ENCODE measurements around the gene HGS.

HGS gene, protein sequence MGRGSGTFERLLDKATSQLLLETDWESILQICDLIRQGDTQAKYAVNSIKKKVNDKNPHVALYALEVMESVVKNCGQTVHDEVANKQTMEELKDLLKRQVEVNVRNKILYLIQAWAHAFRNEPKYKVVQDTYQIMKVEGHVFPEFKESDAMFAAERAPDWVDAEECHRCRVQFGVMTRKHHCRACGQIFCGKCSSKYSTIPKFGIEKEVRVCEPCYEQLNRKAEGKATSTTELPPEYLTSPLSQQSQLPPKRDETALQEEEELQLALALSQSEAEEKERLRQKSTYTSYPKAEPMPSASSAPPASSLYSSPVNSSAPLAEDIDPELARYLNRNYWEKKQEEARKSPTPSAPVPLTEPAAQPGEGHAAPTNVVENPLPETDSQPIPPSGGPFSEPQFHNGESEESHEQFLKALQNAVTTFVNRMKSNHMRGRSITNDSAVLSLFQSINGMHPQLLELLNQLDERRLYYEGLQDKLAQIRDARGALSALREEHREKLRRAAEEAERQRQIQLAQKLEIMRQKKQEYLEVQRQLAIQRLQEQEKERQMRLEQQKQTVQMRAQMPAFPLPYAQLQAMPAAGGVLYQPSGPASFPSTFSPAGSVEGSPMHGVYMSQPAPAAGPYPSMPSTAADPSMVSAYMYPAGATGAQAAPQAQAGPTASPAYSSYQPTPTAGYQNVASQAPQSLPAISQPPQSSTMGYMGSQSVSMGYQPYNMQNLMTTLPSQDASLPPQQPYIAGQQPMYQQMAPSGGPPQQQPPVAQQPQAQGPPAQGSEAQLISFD

DNA sequence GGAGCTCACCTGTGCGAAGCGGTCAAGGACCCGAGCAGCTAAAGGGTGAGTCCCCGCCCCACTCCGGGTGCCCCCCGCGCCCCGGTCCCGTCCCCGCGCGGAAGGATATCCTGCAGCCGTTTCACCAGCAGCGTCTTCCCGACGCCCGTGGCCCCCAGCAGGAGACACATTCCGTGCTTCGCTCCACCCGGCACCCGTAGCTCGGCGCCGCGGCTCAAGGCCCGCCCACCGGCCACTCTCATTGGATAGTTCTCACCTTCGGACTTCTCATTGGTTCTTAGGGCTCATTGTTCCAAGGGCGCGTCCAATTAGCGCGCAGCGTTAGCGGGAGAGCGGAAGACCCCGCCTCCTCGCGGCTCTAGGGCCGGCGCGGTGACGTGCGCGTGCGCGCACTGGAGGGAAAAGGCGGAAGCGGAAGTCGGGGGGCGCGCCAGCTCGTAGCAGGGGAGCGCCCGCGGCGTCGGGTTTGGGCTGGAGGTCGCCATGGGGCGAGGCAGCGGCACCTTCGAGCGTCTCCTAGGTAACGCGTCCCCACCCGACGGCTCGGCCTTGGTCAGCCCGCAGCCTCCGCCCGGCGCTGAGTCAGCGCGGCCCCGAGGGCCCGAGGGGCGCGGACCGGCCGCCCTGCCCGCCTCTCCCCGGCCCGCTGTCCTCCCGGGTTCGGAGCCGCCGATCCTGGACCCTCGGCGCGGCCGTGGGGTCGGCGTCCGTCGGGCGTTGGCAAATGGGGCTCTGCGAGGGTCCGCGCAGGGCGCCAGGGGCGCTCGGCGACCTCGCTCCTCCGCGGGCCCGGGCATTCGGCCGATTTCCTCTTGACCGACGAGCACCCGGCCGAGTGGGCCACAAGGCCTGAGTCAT is at the start of gene HGS, which contains the start of gene ARL16:
Gene HGS, plus strand, starts transcription at position 428 of the 858 bp plus-strand sequence. Its CDS starts 56 bp downstream, at position 484.
Gene ARL16, minus strand, starts transcription at position 214 of the 858 bp plus-strand sequence. Its CDS starts 44 bp downstream, at position 170.
- peak; percentile 97 for DNase-seq (ENCODE audit: low spot score)

DNA sequence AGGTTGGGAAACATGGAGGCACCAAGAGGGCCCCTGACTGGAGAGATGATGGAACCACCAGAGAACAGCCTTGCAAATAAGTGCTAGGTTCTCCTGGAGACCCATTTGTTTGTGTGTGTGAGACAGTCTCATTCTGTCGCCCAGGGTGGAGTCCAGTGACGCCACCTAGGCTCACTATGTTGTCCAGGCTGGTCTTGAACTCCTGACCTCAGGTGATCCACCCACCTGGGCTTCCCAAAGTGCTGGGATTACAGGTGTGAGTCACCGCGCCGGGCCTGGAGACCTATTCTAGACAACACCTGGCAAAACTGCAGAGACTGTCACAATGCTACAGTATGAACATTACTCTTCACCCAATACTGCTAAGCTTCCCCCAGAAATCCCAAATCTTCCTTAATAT is 48.4 kb upstream of the HGS start:
- no peak for DNase-seq (ENCODE audit: low spot score)

DNA sequence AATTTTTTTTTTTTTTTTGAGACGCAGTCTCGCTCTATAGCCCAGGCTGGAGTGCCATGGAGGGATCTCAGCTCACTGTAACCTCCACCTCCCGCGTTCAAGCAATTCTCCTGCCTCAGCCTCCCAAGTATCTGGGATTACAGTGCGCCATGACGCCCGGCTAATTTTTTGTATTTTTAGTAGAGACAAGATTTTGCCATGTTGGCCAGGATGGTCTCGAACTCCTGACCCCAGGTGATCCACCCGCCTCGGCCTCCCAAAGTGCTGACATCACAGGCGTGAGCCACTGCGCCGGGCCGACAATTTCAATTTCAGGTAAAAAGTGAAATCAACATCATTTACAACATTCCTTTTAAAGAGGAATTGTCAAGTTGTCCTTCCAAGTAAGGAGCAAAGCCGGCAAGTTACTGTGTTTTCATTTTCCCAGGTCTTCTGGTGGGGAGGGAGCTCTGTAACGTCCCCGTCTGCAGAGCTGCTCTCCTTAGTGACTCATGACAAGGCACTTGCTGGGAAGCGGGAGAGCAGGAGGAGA is 47.8 kb upstream of the HGS start:
- DNase-seq (ENCODE audit: low spot score): no peak

DNA sequence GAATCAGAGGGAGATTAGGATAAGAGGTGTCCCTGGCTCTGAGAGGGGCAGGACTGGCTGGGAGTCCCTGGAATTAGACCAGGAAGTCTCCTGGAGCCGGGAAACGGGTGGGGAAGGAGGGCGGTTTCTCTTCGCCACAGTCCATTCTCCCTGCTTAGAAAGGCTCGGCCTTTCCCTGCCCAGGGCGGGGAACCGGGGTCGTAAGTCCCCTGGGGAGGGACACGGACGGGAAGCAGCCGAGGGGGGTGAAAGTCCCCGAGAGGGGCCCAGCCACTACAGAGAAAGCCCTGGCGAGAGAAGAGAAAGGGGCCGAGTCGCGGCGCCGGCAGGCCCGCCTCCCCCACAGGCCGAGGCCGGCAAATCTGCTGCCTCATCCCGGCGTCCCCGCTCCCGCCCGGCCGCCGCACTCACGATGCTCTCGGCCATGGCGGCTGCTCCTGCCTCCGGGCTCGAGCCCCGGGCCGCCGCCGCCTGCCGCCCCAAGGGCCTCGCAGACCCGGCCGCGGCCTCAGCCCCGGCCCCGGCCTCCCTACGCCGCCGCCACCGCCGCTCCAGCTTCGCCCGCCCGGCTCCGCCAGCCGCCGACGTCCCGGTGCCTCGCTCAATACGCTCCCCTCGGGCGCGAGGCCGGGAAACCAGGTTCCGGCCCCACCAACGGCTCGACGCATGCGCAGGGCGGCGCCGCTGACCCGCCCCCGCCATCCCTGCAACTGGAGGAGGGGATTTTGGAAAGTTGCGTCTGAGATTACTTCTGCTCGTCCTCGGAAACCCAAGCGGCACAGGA is 47.1 kb upstream of the HGS start, which contains the start of the genes NPLOC4 and TSPAN10:
Gene NPLOC4, minus strand, starts transcription at position 608 of the 784 bp plus-strand sequence. Its CDS starts 182 bp downstream, at position 426.
Gene TSPAN10, plus strand, starts transcription at position 692 of the 784 bp plus-strand sequence. CDS start 5,217 bp downstream, outside the sequence.
- DNase-seq (ENCODE audit: low spot score): peak; percentile 63

DNA sequence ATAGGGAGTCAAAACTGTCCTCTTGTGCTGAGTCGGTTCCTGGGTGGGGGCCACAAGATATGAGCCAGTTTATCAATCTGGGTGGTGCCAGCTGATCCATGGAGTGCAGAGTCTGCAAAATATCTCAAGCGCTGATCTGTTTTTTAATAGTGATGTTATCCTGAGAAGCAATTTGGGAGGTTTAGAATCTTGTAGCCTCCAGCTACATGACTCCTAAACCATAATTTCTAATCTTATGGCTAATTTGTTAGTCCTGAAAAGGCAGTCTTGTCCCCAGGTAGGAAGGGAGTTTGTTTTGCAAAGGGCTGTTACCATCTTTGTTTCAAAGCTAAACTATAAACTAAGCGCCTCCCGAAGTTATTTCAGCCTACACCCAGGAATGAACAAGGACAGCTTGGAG is 45.1 kb upstream of the HGS start:
- no peak for DNase-seq (ENCODE audit: low spot score)

DNA sequence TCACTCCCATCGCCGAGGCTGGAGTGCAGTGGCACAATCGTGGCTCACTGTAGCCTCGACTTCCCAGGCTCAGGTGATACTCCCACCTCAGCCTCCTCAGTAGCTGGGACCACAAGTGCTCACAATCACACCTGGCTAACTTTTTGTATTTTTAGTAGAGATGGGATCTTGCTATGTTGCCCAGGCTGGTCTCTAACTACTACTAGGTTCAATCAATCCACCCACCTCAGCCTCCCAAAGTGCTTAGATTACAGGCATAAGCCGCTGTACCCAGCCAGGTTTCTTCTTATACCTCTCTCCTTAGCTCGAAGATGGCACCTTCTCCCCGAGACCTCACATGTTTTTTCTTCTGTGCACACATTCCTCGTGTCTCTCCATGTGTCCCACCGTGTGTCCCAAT is 43.8 kb upstream of the HGS start:
- DNase-seq (ENCODE audit: low spot score): no peak

DNA sequence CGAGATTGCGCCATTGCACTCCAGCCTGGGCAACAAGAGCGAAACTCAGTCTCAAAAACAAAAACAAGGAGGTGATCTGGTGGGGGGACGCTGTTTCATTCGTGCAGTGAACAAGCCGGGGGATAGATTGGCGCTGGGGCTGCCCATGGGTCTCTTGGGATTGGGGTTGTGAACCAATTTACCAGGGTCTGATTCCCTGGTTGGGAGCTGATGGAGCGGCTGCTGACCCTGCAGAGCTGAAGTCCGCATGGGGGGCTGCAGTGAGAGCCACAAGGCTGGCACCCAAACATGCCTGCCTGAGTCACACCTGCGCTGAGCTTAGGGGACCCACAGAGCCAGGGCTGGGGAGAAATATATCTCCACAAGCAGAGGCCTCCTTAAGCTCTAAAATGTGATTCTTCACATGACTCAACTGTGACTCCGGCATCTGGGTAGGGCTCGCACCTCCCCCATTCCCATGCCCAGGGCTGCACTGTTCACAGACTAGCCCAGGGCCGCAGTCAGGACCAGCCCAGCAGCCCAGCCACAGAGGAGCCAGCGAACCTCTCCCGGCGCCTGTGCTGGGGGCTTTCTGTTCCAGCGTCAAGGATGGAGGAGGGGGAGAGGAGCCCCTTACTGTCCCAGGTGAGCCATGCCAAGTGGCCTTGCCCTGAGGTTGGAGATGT is 41.9 kb upstream of the HGS start:
- DNase-seq (ENCODE audit: low spot score): no peak

DNA sequence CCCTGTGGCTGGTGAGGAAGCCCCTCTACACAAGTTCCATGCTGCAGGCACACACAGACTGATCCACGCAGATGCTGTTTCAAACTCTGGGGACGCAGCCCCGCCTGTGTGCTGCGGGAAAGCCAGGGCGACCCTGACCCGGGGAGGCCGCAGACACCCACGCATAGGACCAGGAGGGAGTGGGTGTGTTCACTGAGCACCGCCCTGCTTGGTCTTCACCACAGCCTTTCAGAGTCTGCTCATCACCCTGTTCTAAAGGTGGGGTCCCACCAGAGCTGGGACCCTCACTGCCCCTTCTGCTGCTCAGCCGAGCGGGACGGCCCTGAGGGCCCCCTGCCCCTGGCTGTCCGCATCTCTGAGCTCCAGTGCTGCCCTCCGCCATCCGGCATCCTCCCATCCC is 39.3 kb upstream of the HGS start:
- no peak for DNase-seq (ENCODE audit: low spot score)

DNA sequence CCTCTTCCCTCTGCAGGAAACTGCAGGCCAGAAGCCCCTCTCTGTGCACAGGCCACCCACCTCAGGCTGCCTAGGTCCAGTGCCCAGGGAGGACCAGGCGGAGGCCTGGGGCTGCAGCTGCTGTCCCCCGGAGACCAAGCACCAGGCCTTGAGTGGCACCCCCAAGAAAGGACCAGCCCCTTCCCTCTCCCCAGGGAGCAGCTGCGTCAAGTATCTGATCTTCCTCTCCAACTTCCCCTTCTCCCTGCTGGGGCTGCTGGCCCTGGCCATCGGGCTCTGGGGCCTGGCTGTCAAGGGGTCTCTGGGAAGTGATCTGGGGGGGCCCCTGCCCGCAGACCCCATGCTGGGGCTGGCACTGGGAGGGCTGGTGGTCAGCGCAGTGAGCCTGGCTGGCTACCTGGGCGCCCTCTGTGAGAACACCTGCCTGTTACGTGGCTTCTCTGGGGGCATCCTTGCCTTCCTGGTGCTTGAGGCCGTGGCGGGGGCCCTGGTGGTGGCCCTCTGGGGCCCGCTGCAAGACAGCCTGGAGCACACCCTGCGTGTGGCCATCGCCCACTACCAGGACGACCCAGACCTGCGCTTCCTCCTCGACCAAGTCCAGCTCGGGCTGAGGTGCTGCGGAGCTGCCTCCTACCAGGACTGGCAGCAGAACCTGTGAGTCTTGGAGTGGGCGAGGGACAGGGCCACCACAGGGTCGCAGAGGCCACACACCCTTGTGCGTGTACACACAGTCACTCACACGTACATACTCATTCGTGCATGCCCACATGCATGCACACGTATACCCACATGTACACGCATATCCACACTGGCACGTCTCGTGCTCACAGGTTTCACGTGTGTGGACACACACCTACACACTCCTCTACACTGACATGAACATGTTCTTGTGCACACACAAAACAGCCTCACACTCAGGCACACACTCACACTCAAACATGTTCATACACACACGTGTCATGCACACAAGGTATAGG is 38.5 kb upstream of the HGS start:
- DNase-seq (ENCODE audit: low spot score): no peak

DNA sequence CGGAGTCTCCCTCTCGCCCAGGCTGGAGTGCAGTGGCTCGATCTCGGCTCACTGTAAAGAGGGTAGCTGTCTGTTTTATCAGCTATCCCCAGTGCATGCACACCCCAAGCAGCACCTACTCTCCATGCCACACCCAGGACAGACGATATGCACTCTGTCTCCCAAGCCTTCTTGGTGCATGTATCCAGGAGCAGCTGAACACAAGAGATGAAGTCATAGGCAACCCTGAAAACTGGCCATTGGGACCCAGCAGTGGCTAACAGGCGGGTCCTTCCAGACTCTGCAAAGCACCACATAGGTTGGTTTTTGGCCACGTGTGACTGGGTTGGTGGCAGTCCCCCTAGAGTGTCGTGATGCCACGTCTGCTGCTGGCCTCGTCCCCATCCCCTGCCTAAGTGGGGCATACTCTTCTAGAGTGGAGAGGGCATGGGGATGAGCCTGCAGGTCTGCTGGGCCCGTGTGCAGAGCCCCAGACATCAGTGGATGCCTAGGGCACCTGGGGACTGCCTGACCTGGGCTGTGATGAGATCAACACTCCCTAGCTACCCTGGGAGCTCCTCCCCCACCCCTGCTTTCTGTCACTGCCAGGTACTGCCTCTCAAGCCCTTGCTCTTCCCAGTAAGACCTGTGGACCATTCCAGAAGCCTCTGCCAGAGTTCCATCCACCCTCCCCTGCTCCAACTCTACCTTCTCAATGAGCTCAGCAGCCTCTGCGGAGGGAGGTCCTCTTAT is 36.8 kb upstream of the HGS start:
- DNase-seq (ENCODE audit: low spot score): no peak

DNA sequence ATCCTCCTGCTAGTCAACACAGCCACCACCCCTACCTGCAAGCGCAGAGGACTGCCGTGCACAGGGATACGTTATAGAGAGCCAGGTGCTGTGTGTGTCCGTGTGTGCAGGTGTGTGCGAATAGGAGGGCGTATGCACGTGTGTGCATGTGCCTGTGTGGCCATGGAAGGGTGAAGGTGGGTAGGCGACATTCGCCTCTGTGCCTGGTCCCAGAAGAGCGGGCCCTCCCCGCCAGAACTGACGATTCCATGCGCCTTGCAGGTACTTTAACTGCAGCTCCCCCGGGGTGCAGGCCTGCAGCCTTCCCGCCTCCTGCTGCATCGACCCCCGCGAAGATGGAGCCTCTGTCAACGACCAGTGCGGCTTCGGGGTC is 36.2 kb upstream of the HGS start:
- DNase-seq (ENCODE audit: low spot score): no peak

DNA sequence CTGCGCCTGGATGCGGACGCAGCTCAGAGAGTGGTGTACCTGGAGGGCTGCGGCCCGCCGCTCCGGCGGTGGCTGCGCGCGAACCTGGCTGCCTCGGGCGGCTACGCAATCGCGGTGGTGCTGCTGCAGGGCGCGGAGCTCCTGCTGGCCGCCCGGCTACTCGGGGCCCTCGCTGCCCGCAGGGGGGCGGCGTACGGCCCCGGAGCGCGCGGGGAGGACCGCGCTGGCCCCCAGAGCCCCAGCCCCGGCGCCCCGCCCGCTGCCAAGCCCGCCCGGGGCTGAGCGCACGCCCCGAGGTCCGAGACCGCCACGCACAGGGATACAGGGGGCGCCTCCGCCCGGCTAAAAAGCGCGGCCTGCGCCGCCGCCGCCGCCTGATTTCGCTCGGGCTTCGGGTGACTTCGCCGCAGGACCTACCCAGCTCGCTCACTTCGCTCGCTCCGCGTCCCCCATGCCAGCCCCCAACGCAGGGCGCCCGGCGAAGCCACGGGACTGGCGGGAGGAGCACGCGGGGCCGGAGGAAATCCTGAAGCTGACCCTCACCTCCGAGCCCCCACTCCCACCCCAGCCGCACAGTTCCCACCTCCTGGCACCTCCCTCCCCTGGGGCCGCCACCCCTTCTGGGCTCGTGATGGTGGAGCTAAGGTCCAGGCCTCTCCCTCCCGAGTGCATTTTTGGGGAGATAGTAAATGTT is 35.7 kb upstream of the HGS start:
- no peak for DNase-seq (ENCODE audit: low spot score)

DNA sequence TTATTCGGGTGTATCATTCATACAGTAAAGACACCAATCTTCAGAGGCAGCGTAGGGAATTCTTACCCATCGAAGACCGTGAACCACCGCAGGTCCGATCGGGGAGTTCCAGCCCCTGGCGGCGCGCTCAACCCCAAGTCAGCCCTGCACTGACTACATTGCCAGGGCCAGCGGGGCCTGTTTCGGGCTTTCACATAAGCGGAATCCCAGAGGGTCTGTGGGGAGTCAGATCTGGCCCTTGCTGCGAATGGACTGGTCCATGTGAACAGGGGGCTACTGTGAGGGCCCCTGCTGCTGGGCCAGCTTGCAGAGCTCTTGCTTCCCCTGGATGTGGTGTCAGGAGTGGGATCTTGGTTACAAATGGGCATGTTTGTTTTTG is 35.1 kb upstream of the HGS start:
- DNase-seq (ENCODE audit: low spot score): no peak

DNA sequence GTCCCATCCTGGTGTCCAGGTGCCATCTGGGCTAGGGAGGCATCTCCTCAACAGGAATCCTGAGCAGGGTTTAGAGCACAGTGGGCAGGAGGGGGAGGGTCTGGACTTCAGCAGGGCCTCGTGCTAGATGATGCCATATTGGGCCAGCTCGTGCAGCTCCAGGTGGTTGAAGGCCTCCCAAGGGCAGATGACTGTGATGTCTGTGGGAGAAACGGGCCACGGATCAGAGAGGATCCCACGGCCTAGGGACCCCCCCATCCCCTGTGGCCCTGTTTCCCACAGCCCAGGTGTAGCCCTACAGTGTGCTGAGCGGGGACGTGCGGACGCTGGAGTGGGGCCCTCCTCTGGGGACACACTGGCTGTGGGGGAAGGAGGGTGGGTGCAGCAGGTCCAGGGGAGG is 32.9 kb upstream of the HGS start:
- no peak for DNase-seq (ENCODE audit: low spot score)

DNA sequence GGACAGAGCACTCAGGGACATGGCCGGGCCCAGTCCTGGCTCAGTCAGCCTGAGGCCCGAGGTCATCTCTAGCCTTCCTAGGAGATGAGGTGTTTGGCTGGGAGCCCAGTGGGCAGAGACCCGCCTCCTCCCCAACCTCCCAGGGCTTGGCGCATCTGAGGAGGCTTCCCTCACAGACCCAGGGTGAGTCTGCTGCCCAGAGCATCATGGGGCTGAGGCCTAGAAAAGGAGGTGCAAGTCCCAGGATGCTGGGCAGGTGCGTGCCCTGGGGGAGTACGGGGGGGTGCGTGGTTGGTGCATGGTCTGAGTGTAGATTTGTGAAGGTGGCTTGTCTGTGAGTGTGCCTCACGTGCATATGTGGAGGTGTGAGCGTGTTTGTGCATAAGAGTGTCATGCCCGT is 32.1 kb upstream of the HGS start:
- DNase-seq (ENCODE audit: low spot score): peak; percentile 20

DNA sequence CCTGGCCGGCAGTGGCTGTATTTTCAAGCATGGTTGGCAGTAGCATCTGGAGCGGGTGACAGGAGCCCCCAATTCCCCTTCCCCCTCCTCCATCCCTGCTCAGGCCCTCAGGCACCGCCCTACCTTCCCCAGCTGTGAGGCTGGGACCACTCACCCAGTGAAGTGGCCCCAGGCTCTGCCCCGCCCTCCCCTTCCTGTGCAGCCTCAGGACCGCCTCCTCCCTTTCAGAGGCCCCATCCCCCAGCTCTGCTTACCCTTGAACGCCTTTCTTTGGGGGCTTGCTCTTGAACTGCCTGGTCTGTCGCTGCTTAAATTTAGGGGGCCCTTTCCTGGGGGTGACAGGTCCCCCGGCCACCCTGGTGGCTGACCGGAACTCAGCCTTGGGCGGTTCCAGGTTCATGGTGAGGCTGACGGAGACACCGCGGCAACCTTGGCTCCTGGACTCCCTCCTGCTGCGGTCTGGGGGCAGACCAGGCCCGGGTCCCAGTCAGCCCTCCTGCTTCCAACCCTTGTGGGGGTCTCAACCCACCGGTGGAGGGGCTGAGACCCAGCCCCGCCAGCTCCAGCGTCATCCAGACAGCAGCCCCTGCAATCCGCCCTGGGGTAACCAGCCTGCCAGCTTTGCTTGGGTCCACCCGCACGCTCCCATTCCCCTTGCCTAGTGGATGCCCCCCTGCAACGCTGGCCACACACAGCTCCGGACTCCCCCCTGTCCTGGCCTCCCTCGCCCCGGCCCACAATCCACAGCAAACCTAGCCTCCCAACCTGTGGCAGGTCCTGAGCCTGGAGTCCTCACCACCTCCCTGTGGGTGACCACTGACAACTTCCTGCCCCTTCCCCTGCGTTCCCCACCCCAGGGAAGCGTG is 30.7 kb upstream of the HGS start:
- DNase-seq (ENCODE audit: low spot score): no peak
